Type B pancreatic cell (in vitro differentiated cells): ENCODE results near the gene VOPP1. TPM values are rescaled to one million over a fixed set of nuclear protein-coding genes. Genes with fewer than 3 reads are reported as not detected.

Experiments used
- DNase-seq: peaks from one replicate; pipeline ENCODE4 v3.0.0; 2021; ENCODE audit warnings: mixed read lengths; ENCODE audit not compliant: unreplicated experiment; ENCODE audit errors: extremely low spot score
- H3K27ac Mint-ChIP-seq: 2 replicates; pipeline ENCODE4 v1.8.0; 2021; ENCODE audit warnings: mild to moderate bottlenecking, mixed read lengths
- H3K27me3 Mint-ChIP-seq: 2 replicates; pipeline ENCODE4 v1.8.0; 2021; ENCODE audit warnings: mixed read lengths
- H3K36me3 Mint-ChIP-seq: 2 replicates; pipeline ENCODE4 v1.8.0; 2021; ENCODE audit warnings: mixed read lengths
- H3K4me1 Mint-ChIP-seq: one replicate; pipeline ENCODE4 v1.8.0; 2021; ENCODE audit warnings: mixed read lengths; ENCODE audit not compliant: unreplicated experiment
- H3K4me3 Mint-ChIP-seq: 2 replicates; pipeline ENCODE4 v1.8.0; 2021; ENCODE audit warnings: mild to moderate bottlenecking, mixed read lengths
- H3K9me3 Mint-ChIP-seq: 2 replicates; pipeline ENCODE4 v1.8.0; 2021; ENCODE audit warnings: mixed read lengths
- total RNA-seq: library from RNA; stranded (reverse); gene quantifications from 2 replicates; pipeline ENCODE4 v1.2.1, GENCODE V29; 2021; ENCODE audit warnings: low replicate concordance
- TF ChIP-seq, protein P1 (sequence below): fragments of 200-600 bp; sonication (generic); conservative IDR thresholded peaks from 2 replicates; pipeline ENCODE4 v1.5.0; 2021; ENCODE audit warnings: antibody characterized with exemption, mild to moderate bottlenecking

The VOPP1 gene
- total RNA-seq, 1 donor from 2014 or later: 38.9 TPM

DNA sequence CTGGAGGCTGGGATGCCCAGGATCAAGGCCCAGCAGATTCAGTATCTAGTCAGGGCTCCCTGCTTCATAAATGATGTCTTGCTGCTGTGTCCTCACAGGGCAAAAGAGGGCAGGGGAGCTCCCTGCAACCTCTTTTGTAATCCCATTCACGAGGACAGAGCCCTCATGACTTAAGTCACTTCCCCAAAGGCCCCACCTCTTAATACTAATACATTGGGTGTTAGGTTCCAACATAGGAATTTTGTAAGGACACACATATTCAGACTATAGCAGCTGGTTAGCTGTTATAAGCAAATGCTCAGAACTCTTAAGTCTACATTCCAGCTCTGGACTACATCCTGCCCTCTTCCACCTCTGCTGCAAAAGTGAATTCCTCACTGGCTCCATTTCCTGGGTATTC lies 63.0 kb downstream of the VOPP1 start:
- Mint-ChIP-seq H3K27me3 (no peaks in the 10 kb centered on the region), H3K36me3 (no peaks in the 10 kb centered on the region), H3K4me1 (peaks cover 6% of the 10 kb centered on the region), H3K4me3 (no peak overlapping the region), H3K27ac (no peak overlapping the region), H3K9me3 (no peaks in the 10 kb centered on the region)
- DNase-seq: no peak
- TF ChIP-seq, protein P1, sequence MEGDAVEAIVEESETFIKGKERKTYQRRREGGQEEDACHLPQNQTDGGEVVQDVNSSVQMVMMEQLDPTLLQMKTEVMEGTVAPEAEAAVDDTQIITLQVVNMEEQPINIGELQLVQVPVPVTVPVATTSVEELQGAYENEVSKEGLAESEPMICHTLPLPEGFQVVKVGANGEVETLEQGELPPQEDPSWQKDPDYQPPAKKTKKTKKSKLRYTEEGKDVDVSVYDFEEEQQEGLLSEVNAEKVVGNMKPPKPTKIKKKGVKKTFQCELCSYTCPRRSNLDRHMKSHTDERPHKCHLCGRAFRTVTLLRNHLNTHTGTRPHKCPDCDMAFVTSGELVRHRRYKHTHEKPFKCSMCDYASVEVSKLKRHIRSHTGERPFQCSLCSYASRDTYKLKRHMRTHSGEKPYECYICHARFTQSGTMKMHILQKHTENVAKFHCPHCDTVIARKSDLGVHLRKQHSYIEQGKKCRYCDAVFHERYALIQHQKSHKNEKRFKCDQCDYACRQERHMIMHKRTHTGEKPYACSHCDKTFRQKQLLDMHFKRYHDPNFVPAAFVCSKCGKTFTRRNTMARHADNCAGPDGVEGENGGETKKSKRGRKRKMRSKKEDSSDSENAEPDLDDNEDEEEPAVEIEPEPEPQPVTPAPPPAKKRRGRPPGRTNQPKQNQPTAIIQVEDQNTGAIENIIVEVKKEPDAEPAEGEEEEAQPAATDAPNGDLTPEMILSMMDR: no peak

DNA sequence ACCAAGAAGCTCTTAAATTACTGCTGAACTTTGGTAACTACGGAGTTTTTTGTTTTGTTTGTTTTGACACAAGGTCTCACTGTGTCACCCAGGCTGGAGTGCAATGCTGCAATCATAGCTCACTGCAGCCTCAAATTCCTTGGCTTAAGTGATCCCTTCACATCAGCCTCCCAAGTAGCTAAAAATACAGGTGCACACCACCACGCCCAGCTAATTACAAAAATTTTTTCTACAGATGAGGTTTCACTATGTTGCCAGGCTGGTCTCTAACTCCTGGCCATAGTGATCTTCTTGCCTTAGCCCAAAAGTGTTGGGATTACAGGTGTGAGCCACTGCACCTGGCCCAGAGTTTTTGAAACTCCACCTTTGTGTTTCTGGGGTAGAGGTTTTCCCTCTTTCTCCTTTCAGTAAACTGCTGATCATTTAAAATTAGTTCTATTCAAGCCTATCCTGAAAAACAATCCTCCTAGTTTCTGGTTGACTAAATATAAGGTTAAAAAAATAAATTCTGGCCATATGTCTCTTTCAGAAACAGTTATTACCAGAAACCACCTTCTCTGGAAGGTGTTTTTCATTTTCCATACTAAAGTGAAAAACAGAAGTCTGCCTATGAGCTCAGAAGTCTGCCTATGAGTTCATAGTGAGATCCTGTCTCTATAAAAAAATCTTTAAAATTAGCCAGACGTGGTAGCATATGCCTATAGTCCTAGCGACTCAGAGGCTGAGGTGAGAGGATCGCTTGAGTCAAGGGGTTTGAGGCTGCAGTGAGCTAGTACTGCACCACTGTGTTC lies 63.9 kb downstream of the VOPP1 start:
- Mint-ChIP-seq H3K27me3 (no peaks in the 10 kb centered on the region), H3K27ac (no peak overlapping the region), H3K4me3 (no peak overlapping the region), H3K36me3 (no peaks in the 10 kb centered on the region), H3K9me3 (no peaks in the 10 kb centered on the region), H3K4me1 (peaks cover 6% of the 10 kb centered on the region)
- DNase-seq: no peak
- TF ChIP-seq, protein P1: no peak

DNA sequence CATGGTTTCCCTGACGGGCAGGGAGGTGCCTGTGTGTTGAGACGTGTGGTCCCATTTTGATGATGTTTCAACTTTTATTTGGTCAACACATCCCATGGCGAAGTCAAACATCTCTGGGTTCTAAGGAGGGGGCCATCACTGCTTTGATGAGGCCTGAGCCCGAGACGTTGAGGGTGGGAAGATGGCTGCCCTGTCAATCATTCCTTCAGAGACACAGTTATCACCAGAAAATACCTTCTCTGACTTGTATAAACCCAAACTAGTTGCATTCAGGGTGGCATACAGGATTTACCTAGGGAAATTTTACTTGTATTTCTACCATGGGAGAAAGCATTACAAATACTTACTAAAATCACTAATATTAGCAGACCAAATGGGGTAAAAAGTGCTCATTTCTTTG lies 64.6 kb downstream of the VOPP1 start:
- Mint-ChIP-seq H3K4me1 (peaks cover 11% of the 10 kb centered on the region), H3K4me3 (no peak overlapping the region), H3K27ac (no peak overlapping the region), H3K9me3 (no peaks in the 10 kb centered on the region), H3K36me3 (no peaks in the 10 kb centered on the region), H3K27me3 (no peaks in the 10 kb centered on the region)
- TF ChIP-seq, protein P1: no peak
- no peak for DNase-seq

DNA sequence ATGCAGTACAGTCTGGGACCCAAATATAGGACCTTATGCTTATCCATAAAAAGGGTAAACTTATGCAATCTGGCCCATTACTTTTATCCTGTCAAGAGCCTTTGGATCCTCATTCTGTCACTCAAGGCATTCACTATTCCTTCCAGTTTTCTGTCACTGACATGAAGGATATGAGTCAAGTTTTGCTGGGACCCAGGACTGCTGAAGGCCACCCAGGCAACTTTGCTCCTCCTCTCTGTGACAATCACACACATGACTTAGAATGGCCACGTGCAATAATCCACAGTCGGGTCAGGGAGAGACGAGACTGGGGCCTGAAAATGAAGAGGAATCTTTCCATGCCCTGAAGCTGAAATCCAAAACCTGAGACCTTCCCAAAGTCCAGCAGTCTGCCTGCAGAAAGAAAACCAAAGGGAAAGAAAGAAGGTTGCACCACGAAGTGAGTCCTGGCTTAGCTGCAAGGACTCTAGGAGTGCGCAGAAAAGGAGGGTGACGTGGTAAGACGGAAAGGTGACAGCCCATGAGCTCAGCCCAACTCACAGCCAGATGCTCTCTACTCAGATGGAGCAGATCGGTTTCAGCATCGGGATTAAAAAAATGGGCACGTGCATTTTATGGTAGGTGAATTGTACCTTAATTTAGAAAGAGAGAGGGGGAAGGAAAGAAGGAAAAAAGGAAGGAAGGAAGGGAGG lies 67.2 kb downstream of the VOPP1 start:
- Mint-ChIP-seq H3K9me3 (no peaks in the 10 kb centered on the region), H3K27ac (no peak overlapping the region), H3K4me1 (peaks cover 5% of the 10 kb centered on the region), H3K36me3 (no peaks in the 10 kb centered on the region), H3K27me3 (no peaks in the 10 kb centered on the region), H3K4me3 (no peak overlapping the region)
- DNase-seq: no peak
- TF ChIP-seq, protein P1: no peak

DNA sequence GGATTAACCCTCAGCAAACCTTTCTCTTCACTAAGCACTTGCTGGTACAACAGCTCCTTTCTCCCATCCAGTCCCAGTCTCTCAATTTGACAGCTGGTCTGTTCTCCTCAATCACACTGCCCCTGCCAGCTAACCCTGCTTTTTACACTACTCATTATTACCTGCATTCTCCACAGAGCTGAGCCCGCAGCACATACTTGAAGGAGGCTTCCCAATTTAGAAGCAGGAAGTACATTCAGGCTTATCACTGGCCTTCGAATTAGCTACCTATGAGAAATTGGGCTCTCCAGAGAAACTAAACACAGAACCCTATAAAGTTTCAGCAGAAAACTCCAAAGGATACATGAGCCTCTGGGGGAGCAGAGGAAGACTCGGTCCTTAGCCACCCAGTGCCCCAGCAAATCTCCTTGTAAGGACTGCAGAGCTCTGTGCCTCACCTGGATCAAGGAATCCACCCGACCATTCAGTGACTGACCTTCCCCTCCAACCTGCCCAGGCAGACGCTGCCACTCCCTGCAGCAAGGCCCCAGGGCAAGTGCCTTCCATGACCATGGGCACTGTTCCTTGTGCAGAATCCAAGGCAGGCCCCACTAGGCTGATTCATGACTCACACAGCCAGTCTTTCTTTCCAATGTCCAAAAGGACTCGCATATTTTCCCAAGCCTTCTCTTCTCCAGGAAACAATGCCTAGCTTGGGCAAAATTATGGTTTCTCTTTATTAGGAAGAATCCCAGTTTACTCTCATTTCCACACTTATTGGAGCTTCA lies 68.0 kb downstream of the VOPP1 start:
- H3K27ac Mint-ChIP-seq: no peak overlapping the region
- peaks cover 5% of the 10 kb centered on the region for H3K4me1 Mint-ChIP-seq
- TF ChIP-seq, protein P1: no peak
- no peak for DNase-seq
- no peaks in the 10 kb centered on the region for H3K9me3 Mint-ChIP-seq
- no peaks in the 10 kb centered on the region for H3K36me3 Mint-ChIP-seq
- H3K4me3 Mint-ChIP-seq: no peak overlapping the region
- H3K27me3 Mint-ChIP-seq: no peaks in the 10 kb centered on the region
